PFSK-1 (cell line): ENCODE data around the gene PCDHGC3.

Experiments used
- FOXP2 ChIP-seq: optimal IDR thresholded peaks from 2 replicates; pipeline ENCODE3; 2011; ENCODE audit warnings: borderline replicate concordance, control low read depth, inconsistent platforms; ENCODE audit not compliant: insufficient read depth; ENCODE audit errors: extremely low read length, extremely low read depth
- POLR2AphosphoS5 ChIP-seq: IDR thresholded peaks from 2 replicates; pipeline ENCODE4 v1.6.1; 2012; ENCODE audit warnings: low read depth, mild to moderate bottlenecking, control low read depth, low read length, moderate library complexity
- SIN3A ChIP-seq: IDR thresholded peaks from 2 replicates; pipeline ENCODE4 v1.6.1; 2012; ENCODE audit warnings: mild to moderate bottlenecking, low read length, moderate library complexity, borderline replicate concordance; ENCODE audit not compliant: insufficient read depth
- TAF1 ChIP-seq: IDR thresholded peaks from 2 replicates; pipeline ENCODE4 v1.6.1; 2012; ENCODE audit warnings: low read length, control low read depth, borderline replicate concordance; ENCODE audit not compliant: insufficient read depth
- TF ChIP-seq, protein P1 (sequence below), 2 experiments: IDR thresholded peaks; 2 replicates each; pipeline versions ENCODE4 v1.6.1 to v1.8.0; 2011 to 2012; ENCODE audit warnings: low read depth in 2 of 2, low read length in 2 of 2, control low read depth in 1 of 2, inconsistent platforms in 1 of 2, mild to moderate bottlenecking in 1 of 2, moderate library complexity in 1 of 2; ENCODE audit not compliant: insufficient read depth in 1 of 2

Gene PCDHGC3

DNA sequence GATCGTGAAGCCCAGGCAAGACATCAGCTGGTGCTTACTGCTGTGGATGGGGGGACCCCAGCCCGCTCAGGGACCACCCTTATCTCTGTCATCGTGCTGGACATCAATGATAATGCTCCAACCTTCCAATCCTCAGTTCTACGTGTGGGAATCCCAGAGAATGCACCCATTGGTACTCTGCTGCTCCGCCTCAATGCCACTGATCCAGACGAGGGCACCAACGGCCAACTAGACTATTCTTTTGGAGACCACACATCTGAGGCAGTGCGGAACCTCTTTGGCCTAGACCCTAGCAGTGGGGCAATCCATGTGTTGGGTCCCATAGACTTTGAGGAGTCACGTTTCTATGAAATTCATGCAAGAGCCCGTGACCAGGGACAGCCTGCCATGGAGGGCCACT is 14.1 kb downstream of the PCDHGC3 start:
- TF ChIP-seq, protein P1, sequence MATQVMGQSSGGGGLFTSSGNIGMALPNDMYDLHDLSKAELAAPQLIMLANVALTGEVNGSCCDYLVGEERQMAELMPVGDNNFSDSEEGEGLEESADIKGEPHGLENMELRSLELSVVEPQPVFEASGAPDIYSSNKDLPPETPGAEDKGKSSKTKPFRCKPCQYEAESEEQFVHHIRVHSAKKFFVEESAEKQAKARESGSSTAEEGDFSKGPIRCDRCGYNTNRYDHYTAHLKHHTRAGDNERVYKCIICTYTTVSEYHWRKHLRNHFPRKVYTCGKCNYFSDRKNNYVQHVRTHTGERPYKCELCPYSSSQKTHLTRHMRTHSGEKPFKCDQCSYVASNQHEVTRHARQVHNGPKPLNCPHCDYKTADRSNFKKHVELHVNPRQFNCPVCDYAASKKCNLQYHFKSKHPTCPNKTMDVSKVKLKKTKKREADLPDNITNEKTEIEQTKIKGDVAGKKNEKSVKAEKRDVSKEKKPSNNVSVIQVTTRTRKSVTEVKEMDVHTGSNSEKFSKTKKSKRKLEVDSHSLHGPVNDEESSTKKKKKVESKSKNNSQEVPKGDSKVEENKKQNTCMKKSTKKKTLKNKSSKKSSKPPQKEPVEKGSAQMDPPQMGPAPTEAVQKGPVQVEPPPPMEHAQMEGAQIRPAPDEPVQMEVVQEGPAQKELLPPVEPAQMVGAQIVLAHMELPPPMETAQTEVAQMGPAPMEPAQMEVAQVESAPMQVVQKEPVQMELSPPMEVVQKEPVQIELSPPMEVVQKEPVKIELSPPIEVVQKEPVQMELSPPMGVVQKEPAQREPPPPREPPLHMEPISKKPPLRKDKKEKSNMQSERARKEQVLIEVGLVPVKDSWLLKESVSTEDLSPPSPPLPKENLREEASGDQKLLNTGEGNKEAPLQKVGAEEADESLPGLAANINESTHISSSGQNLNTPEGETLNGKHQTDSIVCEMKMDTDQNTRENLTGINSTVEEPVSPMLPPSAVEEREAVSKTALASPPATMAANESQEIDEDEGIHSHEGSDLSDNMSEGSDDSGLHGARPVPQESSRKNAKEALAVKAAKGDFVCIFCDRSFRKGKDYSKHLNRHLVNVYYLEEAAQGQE (IDR thresholded peaks at IDR 0.05; ENCODE audit: insufficient read depth in 1 of 2, low read depth in 2 of 2, low read length in 2 of 2) = no peak
- TF ChIP-seq SIN3A (no peak), TAF1 (no peak), POLR2AphosphoS5 (no peak), FOXP2 (no peak)

DNA sequence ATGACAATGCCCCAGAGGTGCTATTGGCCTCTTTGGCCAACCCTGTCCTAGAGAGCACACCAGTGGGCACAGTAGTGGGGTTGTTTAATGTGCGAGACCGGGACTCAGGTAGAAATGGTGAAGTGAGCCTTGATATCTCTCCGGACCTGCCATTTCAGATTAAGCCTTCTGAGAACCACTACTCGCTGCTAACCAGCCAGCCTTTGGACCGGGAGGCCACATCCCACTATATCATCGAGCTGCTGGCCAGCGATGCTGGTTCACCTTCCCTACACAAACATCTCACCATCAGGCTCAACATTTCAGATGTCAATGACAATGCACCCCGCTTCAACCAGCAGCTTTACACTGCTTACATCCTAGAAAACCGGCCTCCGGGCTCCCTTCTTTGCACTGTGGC is 14.5 kb downstream of the PCDHGC3 start:
- TF ChIP-seq SIN3A (no peak), FOXP2 (no peak), TAF1 (no peak), POLR2AphosphoS5 (no peak)
- TF ChIP-seq, protein P1 (IDR thresholded peaks at IDR 0.05; ENCODE audit: insufficient read depth in 1 of 2, low read depth in 2 of 2, low read length in 2 of 2) = no peak

DNA sequence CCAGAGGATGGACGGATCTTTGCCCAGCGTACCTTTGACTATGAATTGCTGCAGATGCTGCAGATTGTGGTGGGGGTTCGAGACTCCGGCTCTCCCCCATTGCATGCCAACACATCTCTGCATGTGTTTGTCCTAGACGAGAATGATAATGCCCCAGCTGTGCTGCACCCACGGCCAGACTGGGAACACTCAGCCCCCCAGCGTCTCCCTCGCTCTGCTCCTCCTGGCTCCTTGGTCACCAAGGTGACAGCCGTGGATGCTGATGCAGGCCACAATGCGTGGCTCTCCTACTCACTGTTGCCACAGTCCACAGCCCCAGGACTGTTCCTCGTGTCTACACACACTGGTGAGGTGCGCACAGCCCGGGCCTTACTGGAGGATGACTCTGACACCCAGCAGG is 15.0 kb downstream of the PCDHGC3 start:
- TF ChIP-seq, protein P1 (IDR thresholded peaks at IDR 0.05; ENCODE audit: insufficient read depth in 1 of 2, low read depth in 2 of 2, low read length in 2 of 2) = no peak
- TF ChIP-seq FOXP2 = no peak
- no peak for TF ChIP-seq SIN3A
- TF ChIP-seq POLR2AphosphoS5 = no peak
- TF ChIP-seq TAF1 = no peak

DNA sequence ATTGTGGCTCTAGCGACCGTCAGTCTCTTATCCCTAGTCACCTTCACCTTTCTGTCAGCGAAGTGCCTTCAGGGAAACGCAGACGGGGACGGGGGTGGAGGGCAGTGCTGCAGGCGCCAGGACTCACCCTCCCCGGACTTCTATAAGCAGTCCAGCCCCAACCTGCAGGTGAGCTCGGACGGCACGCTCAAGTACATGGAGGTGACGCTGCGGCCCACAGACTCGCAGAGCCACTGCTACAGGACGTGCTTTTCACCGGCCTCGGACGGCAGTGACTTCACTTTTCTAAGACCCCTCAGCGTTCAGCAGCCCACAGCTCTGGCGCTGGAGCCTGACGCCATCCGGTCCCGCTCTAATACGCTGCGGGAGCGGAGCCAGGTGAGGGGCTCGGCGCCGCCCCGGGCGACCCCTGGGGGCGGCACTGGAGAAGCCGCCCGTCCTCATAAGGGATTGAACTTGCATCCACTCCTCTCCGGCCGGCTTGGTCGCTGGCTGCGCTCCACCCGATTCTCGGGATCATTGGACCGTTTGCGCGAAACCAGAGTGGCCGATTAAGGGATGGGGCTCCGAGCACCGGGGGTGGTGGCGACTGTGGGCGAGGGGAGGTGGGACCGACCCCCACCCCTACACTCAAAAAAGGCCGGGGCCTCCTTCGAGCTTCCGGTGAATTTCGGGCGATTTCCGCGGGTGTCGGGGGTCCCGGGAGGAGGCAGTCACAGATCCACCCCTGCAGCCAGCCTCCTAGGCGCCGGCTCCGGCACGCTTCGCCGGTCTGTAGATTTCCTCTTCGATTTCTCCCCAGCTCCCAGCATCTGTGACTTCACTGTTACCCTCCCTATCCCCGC is 15.8 kb downstream of the PCDHGC3 start:
- TF ChIP-seq FOXP2 = no peak
- no peak for TF ChIP-seq TAF1
- no peak for TF ChIP-seq POLR2AphosphoS5
- TF ChIP-seq, protein P1 (IDR thresholded peaks at IDR 0.05; ENCODE audit: insufficient read depth in 1 of 2, low read depth in 2 of 2, low read length in 2 of 2) = no peak
- TF ChIP-seq SIN3A = no peak
